Umbilical cord (tissue), 2 donors: Measurements from ENCODE around the gene RASIP1. TPM values are rescaled to one million over a fixed set of nuclear protein-coding genes. Genes with fewer than 3 reads are reported as not detected.
"Not testable (repeated sequence)": the region's sequence is repeated elsewhere in the genome, so short reads cannot be mapped to it uniquely, and the experiment has no call there.

Experiments used
- DNase-seq: peaks from one replicate; pipeline ENCODE4 v3.0.0-alpha.2; 2015; ENCODE audit warnings: low spot score
- total RNA-seq: library from RNA; depleted of rRNA; stranded (reverse); fragments of >200 nt; gene quantifications from one replicate; pipeline ENCODE4 v1.2.3, GENCODE V29; 2014; ENCODE audit warnings: low replicate concordance; ENCODE audit not compliant: insufficient read depth

RASIP1 gene
- 3.1 TPM for total RNA-seq

- DNase-seq, result no peak
Measured at GRCh38 chr19:48740164-48740972, at the start of gene RASIP1. Gene RASIP1, minus strand, starts transcription at chr19:48740610. Its CDS starts 328 bp downstream, at chr19:48740282.

GRCh38 chr19:48787331-48787730 is 46.9 kb upstream of the RASIP1 start:
- not testable (repeated sequence) for DNase-seq

GRCh38 chr19:48786422-48786821 is 46.0 kb upstream of the RASIP1 start:
- not testable (repeated sequence) for DNase-seq

GRCh38 chr19:48784527-48784926 is 44.1 kb upstream of the RASIP1 start:
- DNase-seq, result no peak

GRCh38 chr19:48780631-48781391 is 40.4 kb upstream of the RASIP1 start:
- DNase-seq, result peak; percentile 62

- DNase-seq, result no peak
Measured at GRCh38 chr19:48779636-48780035, 39.2 kb upstream of the RASIP1 start.

- no peak for DNase-seq
Measured at GRCh38 chr19:48777720-48778119, 37.3 kb upstream of the RASIP1 start.

GRCh38 chr19:48777139-48777538 is 36.7 kb upstream of the RASIP1 start:
- no peak for DNase-seq

- DNase-seq, result no peak
Measured at GRCh38 chr19:48772503-48772953, 32.1 kb upstream of the RASIP1 start.

GRCh38 chr19:48770734-48771472 is 30.5 kb upstream of the RASIP1 start:
- no peak for DNase-seq

GRCh38 chr19:48770266-48770665 is 29.9 kb upstream of the RASIP1 start:
- no peak for DNase-seq

GRCh38 chr19:48768994-48769713 is 28.7 kb upstream of the RASIP1 start:
- no peak for DNase-seq

GRCh38 chr19:48768171-48768753 is 27.9 kb upstream of the RASIP1 start:
- DNase-seq, result not testable (repeated sequence)

GRCh38 chr19:48765816-48766215 is 25.4 kb upstream of the RASIP1 start:
- DNase-seq, result not testable (repeated sequence)

GRCh38 chr19:48760504-48761205 is 20.2 kb upstream of the RASIP1 start:
- DNase-seq, result no peak

- DNase-seq, result no peak
Measured at GRCh38 chr19:48757741-48758144, 17.3 kb upstream of the RASIP1 start.

- no peak for DNase-seq
Measured at GRCh38 chr19:48757089-48757675, 16.8 kb upstream of the RASIP1 start.

- DNase-seq, result no peak
Measured at GRCh38 chr19:48756686-48757085, 16.3 kb upstream of the RASIP1 start.

GRCh38 chr19:48756212-48756611 is 15.8 kb upstream of the RASIP1 start:
- DNase-seq, result no peak

- no peak for DNase-seq
Measured at GRCh38 chr19:48755787-48756186, 15.4 kb upstream of the RASIP1 start.
